ENCODE results near the gene RRP36. TPM values are rescaled to one million over a fixed set of nuclear protein-coding genes. Genes with fewer than 3 reads are reported as not detected.

RRP36 gene
- total and polyA plus RNA-seq, 9 of the 15 experiments (the other 6 are each of a cell fraction or from before 2014, with no cell fraction given) = 27.6 to 150 (median 114) TPM

GRCh38 chr6:43053545-43054205, 32.3 kb downstream of the RRP36 start, which contains the start of gene CUL7 (continued):
- TF ChIP-seq SIX5 (IDR thresholded peaks at IDR 0.05; ENCODE audit: borderline replicate concordance in 1 of 2, insufficient read depth in 1 of 2, low read depth in 1 of 2, low read length in 2 of 2) (no peak), ZNF134 (CRISPR knock-in tag; conservative IDR thresholded peaks at IDR 0.05) (peak; percentile 58; the same call in 1 of the 2 replicates), LCOR (CRISPR knock-in tag; IDR thresholded peaks at IDR 0.05) (peak; percentile 52), IRF2 (CRISPR knock-in tag; IDR thresholded peaks at IDR 0.05) (no peak), ZNF586 (CRISPR knock-in tag; conservative IDR thresholded peaks at IDR 0.05) (0 out of 2 replicates have a peak, but pooled peaks have one; percentile 34), PTRF (tag; IDR thresholded peaks at IDR 0.05) (no peak), ZBTB17 (CRISPR knock-in tag; IDR thresholded peaks at IDR 0.05) (peak; percentile 92), ZNF644 (tag; IDR thresholded peaks at IDR 0.05; ENCODE audit: low read depth) (no peak; the same call in 1 of the 2 replicates), KLF16 (IDR thresholded peaks at IDR 0.05) (no peak), ZNF3 (CRISPR knock-in tag; IDR thresholded peaks at IDR 0.05) (no peak; the same call in 1 of the 2 replicates), PATZ1 (CRISPR knock-in tag; IDR thresholded peaks at IDR 0.05; ENCODE audit: borderline replicate concordance) (peak; percentile 83; the same call in 1 of the 2 replicates), ADNP (tag; IDR thresholded peaks at IDR 0.05) (no peak), ZNF384 (IDR thresholded peaks at IDR 0.05; ENCODE audit: low read depth, low read length) (peak; percentile 35; the same call in 1 of the 2 replicates), HNRNPLL (IDR thresholded peaks at IDR 0.05; ENCODE audit: low read depth, low read length, poor library complexity, severe bottlenecking) (peak; percentile 27), HDAC8 (tag; IDR thresholded peaks at IDR 0.05) (no peak), ZNF507 (tag; conservative IDR thresholded peaks at IDR 0.05) (no peak), ZNF57 (CRISPR knock-in tag; IDR thresholded peaks at IDR 0.05) (peak; percentile 90), ZNF12 (CRISPR knock-in tag; IDR thresholded peaks at IDR 0.05) (peak; percentile 64; the same call in 1 of the 2 replicates), U2AF1 (optimal IDR thresholded peaks at IDR 0.05; ENCODE audit: low read depth, low read length) (peak; percentile 82)
- TF ChIP-seq, protein P1, sequence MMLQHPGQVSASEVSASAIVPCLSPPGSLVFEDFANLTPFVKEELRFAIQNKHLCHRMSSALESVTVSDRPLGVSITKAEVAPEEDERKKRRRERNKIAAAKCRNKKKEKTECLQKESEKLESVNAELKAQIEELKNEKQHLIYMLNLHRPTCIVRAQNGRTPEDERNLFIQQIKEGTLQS (IDR thresholded peaks at IDR 0.05) = no peak
- TF ChIP-seq, protein P1 (CRISPR knock-in tag; conservative IDR thresholded peaks at IDR 0.05) = no peak
- TF ChIP-seq, protein P2, sequence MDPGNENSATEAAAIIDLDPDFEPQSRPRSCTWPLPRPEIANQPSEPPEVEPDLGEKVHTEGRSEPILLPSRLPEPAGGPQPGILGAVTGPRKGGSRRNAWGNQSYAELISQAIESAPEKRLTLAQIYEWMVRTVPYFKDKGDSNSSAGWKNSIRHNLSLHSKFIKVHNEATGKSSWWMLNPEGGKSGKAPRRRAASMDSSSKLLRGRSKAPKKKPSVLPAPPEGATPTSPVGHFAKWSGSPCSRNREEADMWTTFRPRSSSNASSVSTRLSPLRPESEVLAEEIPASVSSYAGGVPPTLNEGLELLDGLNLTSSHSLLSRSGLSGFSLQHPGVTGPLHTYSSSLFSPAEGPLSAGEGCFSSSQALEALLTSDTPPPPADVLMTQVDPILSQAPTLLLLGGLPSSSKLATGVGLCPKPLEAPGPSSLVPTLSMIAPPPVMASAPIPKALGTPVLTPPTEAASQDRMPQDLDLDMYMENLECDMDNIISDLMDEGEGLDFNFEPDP (CRISPR knock-in tag; IDR thresholded peaks at IDR 0.05) = peak; percentile 68

Data from K562 (cell line).